ENCODE measurements around the gene HOMER2.

HOMER2 gene

DNA sequence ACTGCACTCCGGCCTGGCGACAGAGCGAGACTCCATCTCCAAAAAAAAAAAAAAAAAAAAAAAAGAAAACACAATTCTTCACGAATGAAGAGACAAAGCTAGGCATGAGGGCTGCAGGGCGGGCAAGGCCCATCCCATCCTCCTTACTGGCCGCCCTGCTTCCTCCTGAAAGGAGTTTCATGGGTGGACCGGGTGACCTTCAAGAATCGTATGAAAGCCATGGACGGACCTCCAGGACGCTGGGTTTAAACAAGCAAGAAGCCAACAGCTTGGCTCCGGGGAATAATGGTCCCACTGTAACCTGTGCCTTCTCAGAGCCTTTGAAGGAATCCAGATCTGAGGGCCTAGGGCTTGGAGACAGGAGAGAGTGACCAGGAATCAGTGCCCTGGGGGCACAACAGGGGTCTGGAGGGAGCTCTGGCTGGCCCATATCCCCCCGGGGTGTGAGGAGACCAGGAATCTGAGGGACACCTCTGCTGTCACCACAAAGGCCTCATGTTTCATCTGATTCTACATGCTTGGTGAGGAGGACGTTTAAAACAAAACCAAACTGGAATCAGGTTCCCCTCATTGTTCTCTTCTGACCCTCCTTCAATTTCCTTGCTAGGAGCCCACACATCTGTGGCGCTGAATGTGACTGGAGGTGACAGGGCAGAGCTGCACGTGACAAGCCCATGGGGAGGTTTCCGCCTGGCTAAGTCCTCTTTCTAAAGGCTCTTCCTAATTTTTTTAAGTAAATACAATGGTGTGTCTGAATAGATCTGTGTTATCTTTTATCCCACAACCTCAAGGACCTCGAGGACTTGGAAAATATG lies 97.0 kb downstream of the HOMER2 start:
- no peak for DNase-seq

DNA sequence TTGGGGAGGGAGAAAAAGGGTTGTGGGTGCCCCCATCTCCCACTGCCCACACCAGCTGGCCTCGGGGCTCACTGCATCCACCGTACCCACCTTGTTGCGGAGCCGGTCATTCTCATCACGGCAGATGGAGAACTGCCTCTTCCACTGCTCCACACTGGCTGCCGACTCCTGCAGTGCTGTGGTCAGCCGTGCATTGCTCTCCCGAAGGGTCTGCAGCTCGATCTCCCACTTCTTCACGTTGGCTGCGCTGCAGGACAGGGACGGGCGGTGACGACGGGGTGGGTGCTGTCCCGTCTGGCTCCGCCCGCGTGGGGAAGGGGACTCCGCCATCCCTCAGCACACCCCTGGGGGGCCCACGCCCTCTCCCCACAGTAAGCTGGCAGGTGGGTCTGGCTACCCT lies 98.0 kb downstream of the HOMER2 start:
- no peak for DNase-seq

DNA sequence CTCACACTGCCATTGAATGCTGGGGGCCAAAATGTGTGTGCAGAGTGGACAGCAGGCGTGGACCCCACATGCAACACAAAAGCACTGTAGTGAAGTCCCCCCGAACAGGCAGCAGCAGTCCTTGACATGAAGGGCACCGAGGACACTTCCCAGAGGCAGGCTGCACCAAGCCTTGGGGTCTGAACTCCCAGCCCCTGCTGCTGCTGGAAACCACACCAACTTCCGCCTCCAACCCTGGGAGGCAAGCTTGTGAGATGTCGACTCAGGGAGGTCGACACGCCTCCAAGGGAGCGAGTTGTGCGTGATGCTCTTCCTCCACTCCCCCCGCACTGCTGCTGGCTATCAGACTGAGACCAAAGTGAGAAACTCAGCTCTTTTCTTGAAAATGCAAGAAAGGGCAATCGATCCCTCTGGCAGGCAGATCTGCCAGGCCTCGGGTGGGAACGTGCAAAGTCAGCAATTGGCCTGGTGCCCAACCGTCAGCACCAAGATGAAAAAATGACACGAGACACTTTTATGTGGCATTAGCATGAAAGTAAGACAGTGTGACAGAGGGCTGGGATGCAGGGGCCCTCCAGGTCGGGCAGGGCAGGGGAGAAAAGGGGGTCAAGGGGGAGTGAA lies 99.5 kb downstream of the HOMER2 start:
- DNase-seq: no peak

GRCh38 chr15:82851981-82852511 lies 100.5 kb downstream of the HOMER2 start:
- DNase-seq: no peak

GRCh38 chr15:82851306-82851850 lies 101.1 kb downstream of the HOMER2 start:
- DNase-seq: no peak

- DNase-seq: no peak
These were observed 101.8 kb downstream of the HOMER2 start for GRCh38 chr15:82850731-82851130.

DNA sequence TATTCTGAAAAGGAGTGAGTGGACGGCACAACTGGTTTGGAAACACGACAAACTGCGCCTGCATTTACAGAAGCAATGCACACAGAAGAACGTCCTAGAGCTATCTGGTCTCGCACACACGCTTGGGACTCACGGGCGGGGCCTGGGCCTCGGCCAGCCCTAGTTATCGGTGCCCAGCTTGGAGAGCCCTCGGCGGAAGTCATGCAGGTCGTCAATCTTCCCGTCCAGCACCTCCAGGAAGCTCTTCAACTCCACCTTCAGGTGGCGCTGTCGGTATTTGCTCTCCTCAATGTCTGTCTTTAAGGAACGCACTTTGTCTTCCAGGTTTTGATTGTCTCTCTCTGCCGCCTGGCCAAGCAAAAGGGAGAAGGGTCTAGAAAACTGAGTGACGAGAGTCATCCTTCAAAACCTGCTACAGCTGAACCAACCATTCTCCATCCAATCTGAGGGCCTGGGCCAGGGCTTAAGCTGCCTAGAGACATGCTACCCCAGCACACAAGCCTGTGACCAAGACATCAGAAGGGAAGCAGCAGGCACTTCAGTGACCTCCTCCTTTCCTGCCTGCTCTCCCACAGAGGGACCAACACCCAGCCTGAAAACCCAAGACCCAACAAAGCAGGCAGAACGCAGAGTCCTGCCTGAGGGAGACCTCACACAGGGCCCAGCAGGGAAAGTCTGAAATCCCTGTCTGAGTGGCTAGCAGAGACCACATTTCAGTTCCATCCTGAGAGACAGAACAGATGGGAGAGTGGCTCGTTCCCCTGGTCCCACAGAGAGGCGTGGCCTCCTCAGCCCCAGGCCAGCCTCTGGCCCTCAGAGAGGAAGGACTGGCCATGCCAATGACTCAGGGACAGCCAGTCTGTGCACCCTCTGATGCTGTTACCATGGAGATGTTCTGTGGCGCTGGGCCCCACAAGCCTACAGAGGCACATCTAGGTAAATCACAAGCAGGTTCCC lies 102.7 kb downstream of the HOMER2 start:
- DNase-seq: no peak

- no peak for DNase-seq
These were observed 104.1 kb downstream of the HOMER2 start for GRCh38 chr15:82848241-82848993.

DNA sequence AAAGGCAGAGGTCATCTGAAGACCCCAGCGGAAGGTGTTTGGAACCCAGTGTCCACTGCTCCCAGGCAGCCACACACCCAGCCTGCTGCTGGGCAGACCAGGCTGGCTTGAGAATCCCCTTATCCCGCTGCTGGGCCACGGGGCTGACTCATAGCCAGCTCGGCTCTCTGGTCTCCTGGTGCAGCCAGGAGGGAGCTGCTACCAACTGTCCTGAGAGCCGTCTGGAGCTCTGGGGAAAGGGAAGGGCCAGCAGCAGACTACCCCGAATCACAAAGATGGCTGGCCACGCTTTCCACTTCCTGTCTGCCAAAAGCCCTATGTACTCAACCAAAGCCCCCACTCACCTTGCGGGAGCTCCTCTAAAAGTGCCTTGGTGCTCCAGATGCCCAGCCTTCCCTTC lies 104.8 kb downstream of the HOMER2 start:
- no peak for DNase-seq

GRCh38 chr15:82846621-82847020 lies 105.9 kb downstream of the HOMER2 start:
- no peak for DNase-seq

- no peak for DNase-seq
These were observed 106.8 kb downstream of the HOMER2 start for GRCh38 chr15:82845686-82846085.

DNA sequence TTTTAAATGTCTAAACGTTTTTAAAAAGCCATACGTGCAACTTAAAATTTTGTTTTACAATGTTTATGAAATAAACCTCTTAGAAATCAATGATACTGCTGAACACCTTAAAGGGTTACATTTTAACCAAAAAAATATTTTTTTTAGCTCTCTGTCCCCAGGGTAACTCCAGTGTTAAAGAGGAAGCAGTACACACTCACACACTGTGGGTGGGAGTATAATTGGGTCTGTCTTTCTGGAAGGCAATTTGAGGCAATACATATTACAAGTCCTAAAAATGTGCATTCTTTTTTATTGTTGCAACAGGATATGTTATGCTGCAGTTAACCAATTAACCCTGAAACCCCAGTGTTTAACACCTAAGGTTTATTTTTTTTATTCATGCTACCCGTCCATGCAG lies 109.0 kb downstream of the HOMER2 start:
- DNase-seq: no peak

DNA sequence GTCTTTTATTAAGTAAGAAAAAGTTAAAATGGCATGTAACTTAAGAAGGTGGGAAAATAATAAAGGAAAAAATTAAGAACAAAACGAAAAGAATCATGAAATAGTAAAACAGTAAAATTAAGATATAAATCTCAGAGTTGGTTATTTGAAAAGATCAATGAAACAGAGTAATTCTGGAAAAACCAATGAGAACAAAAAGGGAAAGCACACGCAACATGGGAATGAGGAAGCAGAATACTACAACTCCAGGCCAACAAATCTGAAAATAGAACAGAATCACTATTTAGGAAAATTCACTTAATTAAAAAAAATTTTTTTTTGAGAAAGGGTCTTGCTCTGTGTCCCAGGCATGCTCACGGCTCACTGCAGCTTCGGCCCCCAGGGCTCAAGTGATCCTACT lies 112.4 kb downstream of the HOMER2 start:
- no peak for DNase-seq

- DNase-seq: no peak
These were observed 113.4 kb downstream of the HOMER2 start for GRCh38 chr15:82839136-82839535.

DNA sequence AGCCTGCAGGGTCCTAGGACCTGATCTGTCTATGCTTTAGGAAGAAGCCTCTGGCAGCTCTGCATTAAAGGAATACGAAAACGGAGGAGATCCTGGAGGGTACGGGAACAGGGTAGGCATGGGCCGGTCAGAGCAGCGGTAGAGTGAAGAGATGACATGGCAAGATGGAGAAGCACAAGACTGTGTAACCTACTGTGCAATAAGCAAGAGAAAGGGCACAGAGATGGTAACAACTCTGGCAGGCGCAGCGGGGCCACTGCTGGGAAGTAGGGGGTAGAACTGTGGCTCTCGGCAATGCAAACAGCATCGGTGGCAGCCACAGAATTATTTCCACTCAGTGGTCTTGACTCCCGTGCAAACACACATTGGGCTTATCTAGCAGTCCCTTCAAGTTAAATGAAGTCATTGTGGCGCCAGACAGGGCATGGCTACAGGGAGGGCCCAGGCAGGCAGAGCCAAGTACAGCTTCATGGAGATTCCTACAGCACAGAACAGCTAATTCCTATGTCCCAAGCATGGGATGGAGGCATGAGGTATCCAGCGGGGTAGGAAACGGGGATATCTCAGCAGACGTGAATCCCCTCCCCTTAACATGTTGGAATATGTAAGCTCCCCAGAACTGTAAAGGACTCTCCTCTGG lies 114.3 kb downstream of the HOMER2 start:
- no peak for DNase-seq

DNA sequence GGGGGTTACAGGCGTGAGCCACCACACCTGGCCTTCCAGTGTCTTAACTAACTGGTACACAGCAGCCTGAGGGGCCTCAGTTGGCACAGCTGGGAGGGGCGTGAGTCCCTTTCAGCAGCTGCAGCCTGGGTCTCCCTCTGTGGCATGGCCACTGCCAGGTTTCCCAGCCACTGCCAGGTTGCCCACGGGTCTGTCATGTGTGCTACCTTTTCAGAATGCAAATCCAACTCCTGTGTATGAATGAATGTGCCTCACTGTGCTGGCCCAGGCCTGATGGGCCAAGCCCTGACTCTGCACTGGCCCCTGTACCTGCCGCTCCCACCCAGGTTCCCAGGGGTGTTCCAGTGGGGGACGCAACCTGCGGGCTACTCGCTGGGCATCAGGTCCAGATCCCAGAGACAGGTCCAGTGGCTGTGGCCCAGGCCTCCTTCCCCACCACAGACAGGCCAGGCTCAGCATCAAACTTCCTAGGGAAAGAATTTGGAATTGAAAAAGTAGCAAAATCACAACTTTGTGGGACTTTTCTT lies 117.1 kb downstream of the HOMER2 start:
- no peak for DNase-seq

DNA sequence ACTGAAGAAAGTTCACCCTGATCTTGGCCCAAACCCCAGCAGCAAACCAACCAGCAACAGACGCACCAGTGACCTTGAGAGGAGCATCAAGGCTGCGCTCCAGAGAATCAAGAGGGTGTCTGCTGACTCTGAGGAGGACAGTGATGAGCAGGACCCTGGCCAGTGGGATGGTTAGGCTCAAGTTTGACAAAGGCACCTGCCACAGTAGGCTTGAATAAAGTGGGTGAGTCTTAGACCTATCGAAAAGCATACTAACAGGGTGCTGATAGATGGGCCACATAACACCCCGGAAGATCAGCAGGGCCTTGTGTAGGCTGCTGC lies 119.2 kb downstream of the HOMER2 start:
- DNase-seq: no peak

DNA sequence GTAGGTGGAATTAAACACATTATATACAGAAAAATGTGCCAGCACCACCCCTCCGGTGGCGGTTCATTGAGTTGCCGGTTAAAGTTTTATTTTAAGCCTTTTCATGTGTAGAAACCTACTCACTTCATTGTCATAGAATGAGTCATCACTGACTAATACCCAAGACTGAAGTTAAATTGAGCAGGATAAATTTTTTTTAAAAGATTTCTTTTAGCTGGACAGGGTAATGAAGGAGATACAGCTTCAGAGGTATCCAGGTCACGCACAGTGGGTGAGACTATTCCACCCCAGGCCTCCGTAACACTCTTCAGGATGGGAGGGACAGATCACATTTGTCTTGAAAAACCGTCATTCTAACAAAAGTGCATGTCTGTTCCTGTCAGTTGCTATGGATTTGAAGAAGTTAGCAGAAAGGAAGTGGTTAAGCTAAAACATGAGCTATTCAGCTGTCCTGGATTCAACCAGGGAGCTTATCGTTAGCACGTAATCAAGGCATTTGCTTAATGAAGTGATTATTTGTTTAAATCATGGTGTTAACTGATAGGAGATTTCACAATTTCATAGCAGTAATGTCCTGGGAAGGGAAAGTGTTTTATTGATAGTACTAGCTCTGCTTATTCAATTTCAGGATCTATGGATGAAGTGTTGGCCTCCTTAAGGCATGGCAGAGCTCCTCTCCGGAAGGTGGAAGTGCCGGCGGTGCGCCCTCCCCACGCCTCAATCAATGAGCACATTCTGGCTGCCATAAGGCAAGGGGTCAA lies 119.7 kb downstream of the HOMER2 start:
- DNase-seq: peak; percentile 84

- no peak for DNase-seq
These were observed 120.5 kb downstream of the HOMER2 start for GRCh38 chr15:82831894-82832600.
